GM21717 (cell line): ENCODE results near the gene PLA2G2F.
"Not testable (repeated sequence)": the region's sequence is repeated elsewhere in the genome, so short reads cannot be mapped to it uniquely, and the experiment has no call there.

Experiments
- ATAC-seq: cut with Tn5 transposase; IDR thresholded peaks from one replicate; pipeline ENCODE4 v1.9.1; 2021; ENCODE audit warnings: mild to moderate bottlenecking, moderate library complexity; ENCODE audit not compliant: unreplicated experiment

Gene PLA2G2F

GRCh38 chr1:20114021-20114648 is 25.0 kb upstream of the PLA2G2F start:
- ATAC-seq, result no peak

- no peak for ATAC-seq
Measured at GRCh38 chr1:20115479-20115878, 23.6 kb upstream of the PLA2G2F start.

- ATAC-seq, result no peak
Measured at GRCh38 chr1:20115916-20116315, 23.2 kb upstream of the PLA2G2F start.

- no peak for ATAC-seq
Measured at GRCh38 chr1:20117236-20117635, 21.9 kb upstream of the PLA2G2F start.

GRCh38 chr1:20119347-20119746 is 19.8 kb upstream of the PLA2G2F start, which contains the start of gene PLA2G2D:
TSS of gene PLA2G2D (minus strand) at chr1:20119536. CDS start at chr1:20119498, 38 bp downstream.
- no peak for ATAC-seq

- ATAC-seq, result no peak
Measured at GRCh38 chr1:20120796-20121195, 18.3 kb upstream of the PLA2G2F start.

- no peak for ATAC-seq
Measured at GRCh38 chr1:20123722-20124455, 15.2 kb upstream of the PLA2G2F start.

GRCh38 chr1:20124456-20125057 is 14.6 kb upstream of the PLA2G2F start:
- ATAC-seq, result no peak

- ATAC-seq, result no peak
Measured at GRCh38 chr1:20125100-20125499, 14.0 kb upstream of the PLA2G2F start.

GRCh38 chr1:20126041-20126805 is 12.9 kb upstream of the PLA2G2F start:
- peak; percentile 59 for ATAC-seq

GRCh38 chr1:20126806-20127440 is 12.2 kb upstream of the PLA2G2F start:
- no peak for ATAC-seq

GRCh38 chr1:20130518-20130917 is 8.6 kb upstream of the PLA2G2F start:
- ATAC-seq, result not testable (repeated sequence)

- ATAC-seq, result no peak
Measured at GRCh38 chr1:20134995-20135394, 4.1 kb upstream of the PLA2G2F start.

GRCh38 chr1:20136249-20136648 is 2.9 kb upstream of the PLA2G2F start:
- ATAC-seq, result no peak

GRCh38 chr1:20137055-20137454 is 2.1 kb upstream of the PLA2G2F start:
- no peak for ATAC-seq

GRCh38 chr1:20137604-20138003 is 1.5 kb upstream of the PLA2G2F start:
- no peak for ATAC-seq

GRCh38 chr1:20138346-20138745 is 777 bp upstream of the PLA2G2F start:
- ATAC-seq, result no peak

GRCh38 chr1:20139776-20140612 is 871 bp downstream of the PLA2G2F start:
- ATAC-seq, result no peak

- no peak for ATAC-seq
Measured at GRCh38 chr1:20141001-20141400, 1.9 kb downstream of the PLA2G2F start.

- ATAC-seq, result no peak
Measured at GRCh38 chr1:20141466-20141865, 2.3 kb downstream of the PLA2G2F start.
